ENCODE results near the gene SHOC2. TPM values are rescaled to one million over a fixed set of nuclear protein-coding genes. Genes with fewer than 3 reads are reported as not detected.

SHOC2 gene
- polyA plus RNA-seq, 10 donors: 26.1 to 36.4 (median 30.9) TPM

GRCh38 chr10:110944792-110945396 is 25.5 kb downstream of the SHOC2 start:
- DNase-seq: peak in 2 of 3 donors; percentile 11 to 33

GRCh38 chr10:110946496-110946895 is 27.1 kb downstream of the SHOC2 start:
- DNase-seq: no peak

GRCh38 chr10:110947061-110947595 is 27.7 kb downstream of the SHOC2 start:
- no peak for DNase-seq

GRCh38 chr10:110951381-110951780 is 32.0 kb downstream of the SHOC2 start:
- DNase-seq: no peak

- DNase-seq: no peak
These were observed 38.2 kb downstream of the SHOC2 start for GRCh38 chr10:110957606-110958005.

GRCh38 chr10:110959379-110960332 is 40.3 kb downstream of the SHOC2 start:
- peak; percentile 13 to 60 (median 21) for DNase-seq

- DNase-seq: no peak
These were observed 40.9 kb downstream of the SHOC2 start for GRCh38 chr10:110960333-110960712.

- DNase-seq: no peak
These were observed 43.0 kb downstream of the SHOC2 start for GRCh38 chr10:110962443-110962842.

- DNase-seq: no peak
These were observed 43.8 kb downstream of the SHOC2 start for GRCh38 chr10:110963162-110963561.

GRCh38 chr10:110964681-110965080 is 45.3 kb downstream of the SHOC2 start:
- DNase-seq: no peak

GRCh38 chr10:110965216-110965615 is 45.8 kb downstream of the SHOC2 start:
- DNase-seq: no peak

- DNase-seq: no peak
These were observed 46.7 kb downstream of the SHOC2 start for GRCh38 chr10:110966146-110966545.

- no peak for DNase-seq
These were observed 47.7 kb downstream of the SHOC2 start for GRCh38 chr10:110967009-110967630.

GRCh38 chr10:110967645-110968044 is 48.2 kb downstream of the SHOC2 start:
- no peak for DNase-seq

- no peak for DNase-seq
These were observed 49.8 kb downstream of the SHOC2 start for GRCh38 chr10:110969183-110969582.

- DNase-seq: no peak
These were observed 52.2 kb downstream of the SHOC2 start for GRCh38 chr10:110971638-110972037.

- DNase-seq: no peak
These were observed 53.1 kb downstream of the SHOC2 start for GRCh38 chr10:110972231-110973134.

- DNase-seq: no peak
These were observed 54.0 kb downstream of the SHOC2 start for GRCh38 chr10:110973400-110973799.

GRCh38 chr10:110976577-110976976 is 57.2 kb downstream of the SHOC2 start:
- no peak for DNase-seq

GRCh38 chr10:110977662-110978061 is 58.3 kb downstream of the SHOC2 start:
- DNase-seq: no peak

- no peak for DNase-seq
These were observed 58.8 kb downstream of the SHOC2 start for GRCh38 chr10:110978204-110978603.

All from muscle of back (tissue), 11 donors.